ENCODE data around the gene EPB41L4B. TPM values are rescaled to one million over a fixed set of nuclear protein-coding genes. Genes with fewer than 3 reads are reported as not detected.

Gene EPB41L4B
- polyA plus RNA-seq, 2 donors, result 0.62 to 1.3 TPM

GRCh38 chr9:109325089-109325488 lies 4.2 kb upstream of the EPB41L4B start:
- Histone ChIP-seq H3K4me1 (ENCODE audit: control insufficient read depth in 2 of 2, insufficient read depth in 2 of 2, low read length in 1 of 2) (peaks cover 2 to 7% of the 10 kb centered on the region in 2 donors), H3K27me3 (ENCODE audit: control insufficient read depth in 1 of 2, insufficient read depth in 2 of 2, low read length in 2 of 2) (no peaks in the 10 kb centered on the region), H3K27ac (ENCODE audit: low read depth in 2 of 2, low read length in 1 of 2) (no peak overlapping the region), H3K4me3 (ENCODE audit: low read depth in 1 of 2, low read length in 2 of 2) (no peak overlapping the region), H3K9me3 (ENCODE audit: control insufficient read depth in 2 of 2, insufficient read depth in 1 of 2, low read depth in 1 of 2, low read length in 1 of 2) (no peaks in the 10 kb centered on the region), H3K36me3 (ENCODE audit: control insufficient read depth in 2 of 2, insufficient read depth in 2 of 2, low read length in 1 of 2) (no peaks in the 10 kb centered on the region)

- Histone ChIP-seq H3K4me1 (ENCODE audit: control insufficient read depth in 2 of 2, insufficient read depth in 2 of 2, low read length in 1 of 2) (peaks cover 2 to 8% of the 10 kb centered on the region in 2 donors), H3K4me3 (ENCODE audit: low read depth in 1 of 2, low read length in 2 of 2) (no peak overlapping the region), H3K9me3 (ENCODE audit: control insufficient read depth in 2 of 2, insufficient read depth in 1 of 2, low read depth in 1 of 2, low read length in 1 of 2) (no peaks in the 10 kb centered on the region), H3K36me3 (ENCODE audit: control insufficient read depth in 2 of 2, insufficient read depth in 2 of 2, low read length in 1 of 2) (no peaks in the 10 kb centered on the region), H3K27me3 (ENCODE audit: control insufficient read depth in 1 of 2, insufficient read depth in 2 of 2, low read length in 2 of 2) (no peaks in the 10 kb centered on the region), H3K27ac (ENCODE audit: low read depth in 2 of 2, low read length in 1 of 2) (no peak overlapping the region)
- 74 to 81% methylated on average over 3 of the region's 3 CpGs for WGBS, 2 donors
Observed at GRCh38 chr9:109323771-109324170, 2.9 kb upstream of the EPB41L4B start.

GRCh38 chr9:109321727-109322126 lies 868 bp upstream of the EPB41L4B start:
- H3K27ac ChIP-seq (ENCODE audit: low read depth in 2 of 2, low read length in 1 of 2), result no peak overlapping the region
- no peaks in the 10 kb centered on the region for H3K9me3 ChIP-seq (ENCODE audit: control insufficient read depth in 2 of 2, insufficient read depth in 1 of 2, low read depth in 1 of 2, low read length in 1 of 2)
- no peaks in the 10 kb centered on the region for H3K27me3 ChIP-seq (ENCODE audit: control insufficient read depth in 1 of 2, insufficient read depth in 2 of 2, low read length in 2 of 2)
- H3K4me1 ChIP-seq (ENCODE audit: control insufficient read depth in 2 of 2, insufficient read depth in 2 of 2, low read length in 1 of 2), result peaks cover 2 to 11% of the 10 kb centered on the region in 2 donors
- no peak overlapping the region for H3K4me3 ChIP-seq (ENCODE audit: low read depth in 1 of 2, low read length in 2 of 2)
- 42 to 52% methylated on average over 5 of the region's 5 CpGs for WGBS, 2 donors
- H3K36me3 ChIP-seq (ENCODE audit: control insufficient read depth in 2 of 2, insufficient read depth in 2 of 2, low read length in 1 of 2), result no peaks in the 10 kb centered on the region

DNA sequence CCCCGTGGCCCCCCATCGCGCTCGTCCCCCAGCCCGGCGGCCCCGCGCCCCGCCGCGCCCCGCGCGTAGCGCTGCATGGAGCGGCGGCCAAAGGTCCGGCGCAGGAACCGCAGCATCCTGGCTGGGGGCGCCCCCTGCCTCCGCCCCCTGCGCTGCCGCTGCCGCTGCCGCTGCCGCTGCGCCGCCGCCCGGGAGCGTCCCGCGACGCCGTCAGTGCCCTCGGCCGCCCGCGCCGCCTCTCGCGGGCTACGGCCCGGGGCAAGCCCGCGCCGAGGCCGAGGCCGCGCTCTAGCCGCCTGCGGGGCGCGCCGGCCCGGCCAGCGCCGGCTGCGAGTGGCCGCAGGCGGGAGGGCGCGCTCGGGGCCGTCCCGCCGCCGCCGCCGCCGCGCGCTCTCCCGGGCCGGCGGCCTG lies 523 bp downstream of the EPB41L4B start:
- Histone ChIP-seq H3K4me1 (ENCODE audit: control insufficient read depth in 2 of 2, insufficient read depth in 2 of 2, low read length in 1 of 2) (peaks cover 2 to 16% of the 10 kb centered on the region in 2 donors), H3K27me3 (ENCODE audit: control insufficient read depth in 1 of 2, insufficient read depth in 2 of 2, low read length in 2 of 2) (no peaks in the 10 kb centered on the region), H3K36me3 (ENCODE audit: control insufficient read depth in 2 of 2, insufficient read depth in 2 of 2, low read length in 1 of 2) (no peaks in the 10 kb centered on the region), H3K27ac (ENCODE audit: low read depth in 2 of 2, low read length in 1 of 2) (no peak overlapping the region), H3K9me3 (ENCODE audit: control insufficient read depth in 2 of 2, insufficient read depth in 1 of 2, low read depth in 1 of 2, low read length in 1 of 2) (no peaks in the 10 kb centered on the region), H3K4me3 (ENCODE audit: low read depth in 1 of 2, low read length in 2 of 2) (peak overlapping the region in 1 of 2 donors; percentile 77)
- 1% methylated on average over 32 to 77 of the region's 77 CpGs for WGBS, 2 donors

GRCh38 chr9:109319626-109320241 lies 1.1 kb downstream of the EPB41L4B start:
- 3% methylated on average over 39 to 42 of the region's 42 CpGs for WGBS, 2 donors
- Histone ChIP-seq H3K4me3 (ENCODE audit: low read depth in 1 of 2, low read length in 2 of 2) (peak overlapping the region; percentile 33 to 77), H3K9me3 (ENCODE audit: control insufficient read depth in 2 of 2, insufficient read depth in 1 of 2, low read depth in 1 of 2, low read length in 1 of 2) (no peaks in the 10 kb centered on the region), H3K4me1 (ENCODE audit: control insufficient read depth in 2 of 2, insufficient read depth in 2 of 2, low read length in 1 of 2) (peaks cover 2 to 16% of the 10 kb centered on the region in 2 donors), H3K27me3 (ENCODE audit: control insufficient read depth in 1 of 2, insufficient read depth in 2 of 2, low read length in 2 of 2) (no peaks in the 10 kb centered on the region), H3K36me3 (ENCODE audit: control insufficient read depth in 2 of 2, insufficient read depth in 2 of 2, low read length in 1 of 2) (no peaks in the 10 kb centered on the region), H3K27ac (ENCODE audit: low read depth in 2 of 2, low read length in 1 of 2) (no peak overlapping the region)

DNA sequence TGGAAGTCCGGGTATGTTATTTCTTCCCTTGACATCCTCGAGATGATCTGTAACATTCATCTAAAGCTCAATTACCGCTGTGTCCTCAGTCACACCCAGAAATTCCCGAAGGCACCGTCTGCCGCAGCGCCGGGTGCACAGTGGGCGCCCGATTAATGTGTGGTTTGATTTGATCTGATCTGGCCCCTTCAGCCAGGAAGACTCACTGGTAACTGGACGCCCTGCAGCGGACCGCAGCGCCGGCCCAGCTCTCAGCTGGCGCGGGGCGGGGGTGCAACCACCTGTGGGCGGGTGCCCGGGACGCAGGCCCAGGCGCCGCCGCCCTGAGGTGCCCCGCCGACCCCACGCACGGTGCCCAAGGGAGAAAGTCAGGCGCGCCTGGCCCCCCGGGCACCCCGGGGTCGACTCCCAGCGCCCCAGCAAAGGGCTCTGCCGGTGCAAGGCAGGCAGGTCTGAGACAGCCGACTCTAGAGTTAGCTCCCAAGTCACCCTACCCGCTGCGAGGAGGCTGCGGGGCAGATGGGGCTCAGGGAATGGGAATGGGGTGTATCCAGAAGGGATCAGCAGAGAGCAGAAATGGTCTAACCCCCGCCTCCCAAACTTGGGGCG lies 1.7 kb downstream of the EPB41L4B start:
- Histone ChIP-seq H3K27ac (ENCODE audit: low read depth in 2 of 2, low read length in 1 of 2) (no peak overlapping the region), H3K36me3 (ENCODE audit: control insufficient read depth in 2 of 2, insufficient read depth in 2 of 2, low read length in 1 of 2) (no peaks in the 10 kb centered on the region), H3K9me3 (ENCODE audit: control insufficient read depth in 2 of 2, insufficient read depth in 1 of 2, low read depth in 1 of 2, low read length in 1 of 2) (no peaks in the 10 kb centered on the region), H3K4me1 (ENCODE audit: control insufficient read depth in 2 of 2, insufficient read depth in 2 of 2, low read length in 1 of 2) (peaks cover 2 to 16% of the 10 kb centered on the region in 2 donors), H3K4me3 (ENCODE audit: low read depth in 1 of 2, low read length in 2 of 2) (peak overlapping the region; percentile 6 to 77), H3K27me3 (ENCODE audit: control insufficient read depth in 1 of 2, insufficient read depth in 2 of 2, low read length in 2 of 2) (no peaks in the 10 kb centered on the region)
- 9 to 13% methylated on average over 41 of the region's 41 CpGs for WGBS, 2 donors

DNA sequence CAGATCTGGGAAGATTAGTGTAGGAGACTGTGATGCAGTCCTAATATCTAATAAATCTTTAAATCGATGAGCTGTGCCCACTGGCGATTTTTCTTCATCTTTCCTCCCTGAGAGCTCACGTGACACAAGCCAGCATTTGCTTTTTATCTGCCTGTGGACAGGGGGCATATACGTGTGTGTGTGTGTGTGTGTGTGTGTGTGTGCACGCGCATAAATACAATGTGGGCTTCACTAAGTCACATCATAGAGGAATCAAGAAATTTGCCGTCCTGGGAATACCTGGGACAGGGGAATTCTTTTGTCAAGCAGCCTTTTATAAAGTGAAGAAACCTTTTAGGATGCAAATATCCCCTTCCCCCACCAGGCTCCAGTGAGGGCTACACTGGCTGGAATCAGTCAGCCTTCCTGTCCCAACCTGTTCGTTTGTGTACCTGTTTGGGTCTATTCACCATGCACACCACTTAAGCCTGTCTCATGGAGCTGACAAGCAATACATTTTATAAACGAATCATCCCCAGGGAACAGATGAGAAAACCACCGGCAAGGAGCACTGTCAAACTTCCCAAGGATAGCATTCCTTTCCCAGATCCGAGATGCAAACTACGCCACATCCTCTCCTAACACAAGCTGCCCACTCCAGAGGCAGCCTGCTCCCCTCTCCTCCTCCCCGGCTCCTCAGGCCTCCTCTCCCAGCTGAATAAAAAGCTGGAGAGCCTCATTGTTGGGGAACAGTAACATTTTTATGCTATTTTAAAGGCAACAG lies 2.7 kb downstream of the EPB41L4B start:
- H3K36me3 ChIP-seq (ENCODE audit: control insufficient read depth in 2 of 2, insufficient read depth in 2 of 2, low read length in 1 of 2), result no peaks in the 10 kb centered on the region
- no peaks in the 10 kb centered on the region for H3K27me3 ChIP-seq (ENCODE audit: control insufficient read depth in 1 of 2, insufficient read depth in 2 of 2, low read length in 2 of 2)
- H3K9me3 ChIP-seq (ENCODE audit: control insufficient read depth in 2 of 2, insufficient read depth in 1 of 2, low read depth in 1 of 2, low read length in 1 of 2), result no peaks in the 10 kb centered on the region
- no peak overlapping the region for H3K4me3 ChIP-seq (ENCODE audit: low read depth in 1 of 2, low read length in 2 of 2)
- H3K27ac ChIP-seq (ENCODE audit: low read depth in 2 of 2, low read length in 1 of 2), result no peak overlapping the region
- WGBS, 2 donors, result 36 to 43% methylated on average over 13 of the region's 13 CpGs
- H3K4me1 ChIP-seq (ENCODE audit: control insufficient read depth in 2 of 2, insufficient read depth in 2 of 2, low read length in 1 of 2), result peaks cover 2 to 19% of the 10 kb centered on the region in 2 donors

GRCh38 chr9:109317311-109317978 lies 3.4 kb downstream of the EPB41L4B start:
- H3K9me3 ChIP-seq (ENCODE audit: control insufficient read depth in 2 of 2, insufficient read depth in 1 of 2, low read depth in 1 of 2, low read length in 1 of 2), result no peaks in the 10 kb centered on the region
- H3K4me1 ChIP-seq (ENCODE audit: control insufficient read depth in 2 of 2, insufficient read depth in 2 of 2, low read length in 1 of 2), result peaks cover 2 to 19% of the 10 kb centered on the region in 2 donors
- H3K27ac ChIP-seq (ENCODE audit: low read depth in 2 of 2, low read length in 1 of 2), result no peak overlapping the region
- no peaks in the 10 kb centered on the region for H3K27me3 ChIP-seq (ENCODE audit: control insufficient read depth in 1 of 2, insufficient read depth in 2 of 2, low read length in 2 of 2)
- no peaks in the 10 kb centered on the region for H3K36me3 ChIP-seq (ENCODE audit: control insufficient read depth in 2 of 2, insufficient read depth in 2 of 2, low read length in 1 of 2)
- WGBS, 2 donors, result 58 to 66% methylated on average over 13 of the region's 13 CpGs
- no peak overlapping the region for H3K4me3 ChIP-seq (ENCODE audit: low read depth in 1 of 2, low read length in 2 of 2)

- H3K36me3 ChIP-seq (ENCODE audit: control insufficient read depth in 2 of 2, insufficient read depth in 2 of 2, low read length in 1 of 2), result no peaks in the 10 kb centered on the region
- peaks cover 2 to 19% of the 10 kb centered on the region in 2 donors for H3K4me1 ChIP-seq (ENCODE audit: control insufficient read depth in 2 of 2, insufficient read depth in 2 of 2, low read length in 1 of 2)
- H3K9me3 ChIP-seq (ENCODE audit: control insufficient read depth in 2 of 2, insufficient read depth in 1 of 2, low read depth in 1 of 2, low read length in 1 of 2), result no peaks in the 10 kb centered on the region
- no peaks in the 10 kb centered on the region for H3K27me3 ChIP-seq (ENCODE audit: control insufficient read depth in 1 of 2, insufficient read depth in 2 of 2, low read length in 2 of 2)
- no peak overlapping the region for H3K4me3 ChIP-seq (ENCODE audit: low read depth in 1 of 2, low read length in 2 of 2)
- 30 to 43% methylated on average over 12 of the region's 12 CpGs for WGBS, 2 donors
- H3K27ac ChIP-seq (ENCODE audit: low read depth in 2 of 2, low read length in 1 of 2), result no peak overlapping the region
Observed at GRCh38 chr9:109316207-109316640, 4.6 kb downstream of the EPB41L4B start.
